Smooth muscle cell of the brain vasculature (primary cell): Measurements from ENCODE around the gene TBX1.
"Not testable (repeated sequence)": the region's sequence is repeated elsewhere in the genome, so short reads cannot be mapped to it uniquely, and the experiment has no call there.

Experiments used
- DNase-seq: peaks from one replicate; pipeline ENCODE4 v3.0.0-alpha.2; 2012; ENCODE audit warnings: low read depth, low spot score

The TBX1 gene

GRCh38 chr22:19765477-19766239 lies 5.1 kb downstream of the TBX1 start:
- no peak for DNase-seq

GRCh38 chr22:19766240-19766510 lies 5.6 kb downstream of the TBX1 start:
- no peak for DNase-seq

GRCh38 chr22:19766511-19767426 lies 6.2 kb downstream of the TBX1 start:
- DNase-seq = no peak

- no peak for DNase-seq
Measured at GRCh38 chr22:19767427-19768341, 7.1 kb downstream of the TBX1 start.

GRCh38 chr22:19769393-19769715 lies 8.8 kb downstream of the TBX1 start:
- DNase-seq = no peak

GRCh38 chr22:19770349-19771220 lies 10.0 kb downstream of the TBX1 start:
- no peak for DNase-seq

GRCh38 chr22:19772422-19772672 lies 11.8 kb downstream of the TBX1 start:
- DNase-seq = no peak

- no peak for DNase-seq
Measured at GRCh38 chr22:19772673-19773469, 12.3 kb downstream of the TBX1 start.

- no peak for DNase-seq
Measured at GRCh38 chr22:19773470-19774040, 13.0 kb downstream of the TBX1 start.

GRCh38 chr22:19774628-19775027 lies 14.1 kb downstream of the TBX1 start:
- no peak for DNase-seq

GRCh38 chr22:19775496-19776325 lies 15.1 kb downstream of the TBX1 start:
- DNase-seq = no peak

GRCh38 chr22:19776433-19777031 lies 16.0 kb downstream of the TBX1 start:
- DNase-seq = no peak

GRCh38 chr22:19777192-19777591 lies 16.6 kb downstream of the TBX1 start:
- not testable (repeated sequence) for DNase-seq

GRCh38 chr22:19779011-19779421 lies 18.4 kb downstream of the TBX1 start:
- no peak for DNase-seq

- no peak for DNase-seq
Measured at GRCh38 chr22:19779685-19780268, 19.2 kb downstream of the TBX1 start.

GRCh38 chr22:19782533-19782932 lies 22.0 kb downstream of the TBX1 start:
- no peak for DNase-seq

- DNase-seq = no peak
Measured at GRCh38 chr22:19783586-19784383, 23.2 kb downstream of the TBX1 start.
